Mesodermal cell (in vitro differentiated cells): Measurements from ENCODE around the gene MS4A4A.

Source experiments
- H3K27ac ChIP-seq: 2 replicates; pipeline ENCODE4 v1.7.0; 2013; ENCODE audit warnings: mild to moderate bottlenecking, low read depth, low read length, moderate library complexity; ENCODE audit not compliant: severe bottlenecking
- H3K36me3 ChIP-seq: 2 replicates; pipeline ENCODE4 v1.7.1; 2013; ENCODE audit warnings: mild to moderate bottlenecking, low read length, moderate library complexity; ENCODE audit not compliant: control insufficient read depth, insufficient read depth
- H3K4me1 ChIP-seq: one replicate; pipeline ENCODE4 v1.7.1; 2013; ENCODE audit warnings: mild to moderate bottlenecking, low read length; ENCODE audit not compliant: insufficient read depth, control insufficient read depth, poor library complexity, severe bottlenecking
- H3K4me3 ChIP-seq: 2 replicates; pipeline ENCODE4 v1.7.0; 2013; ENCODE audit warnings: low read length, control low read depth, mild to moderate bottlenecking; ENCODE audit not compliant: insufficient read depth, poor library complexity, severe bottlenecking; ENCODE audit errors: extremely low read depth
- H3K9me3 ChIP-seq: 2 replicates; pipeline ENCODE4 v1.7.1; 2013; ENCODE audit warnings: mild to moderate bottlenecking, low read length, moderate library complexity; ENCODE audit not compliant: control insufficient read depth
- WGBS, 2 experiments: methylation state at CpG; one replicate each; pipeline ENCODE4 v1.1.5; 2013; ENCODE audit warnings: missing lambda C conversion rate in 2 of 2; ENCODE audit not compliant: insufficient coverage in 2 of 2; 5-methylcytosine and 5-hydroxymethylcytosine counted together

The MS4A4A gene

DNA sequence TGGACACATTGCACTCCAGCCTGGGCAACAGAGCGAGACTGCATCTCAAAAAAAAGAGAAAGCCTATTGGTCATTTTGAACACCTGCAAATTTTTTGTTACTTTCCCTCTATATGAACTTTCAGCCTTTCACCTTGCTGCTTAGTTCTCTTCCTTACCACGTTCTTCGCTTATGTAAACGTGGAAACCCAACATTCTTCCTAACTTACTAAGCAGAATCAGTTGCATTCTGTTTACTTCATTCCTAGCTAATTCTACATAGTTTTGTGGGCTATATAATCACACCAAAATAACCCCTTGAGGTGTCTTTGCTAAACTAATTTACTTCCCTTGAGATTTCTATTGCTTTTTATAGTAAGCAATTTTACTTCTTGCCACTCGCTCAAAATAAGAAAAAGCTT is 23.2 kb downstream of the MS4A4A start:
- no peaks in the 10 kb centered on the region for H3K9me3 ChIP-seq
- no peak overlapping the region for H3K4me3 ChIP-seq
- 81 to 88% methylated on average over 4 of the region's 5 CpGs for whole genome bisulfite sequencing, 2 experiments
- H3K4me1 ChIP-seq: peaks cover 25% of the 10 kb centered on the region
- no peaks in the 10 kb centered on the region for H3K36me3 ChIP-seq
- peak overlapping the region; percentile 39 for H3K27ac ChIP-seq

DNA sequence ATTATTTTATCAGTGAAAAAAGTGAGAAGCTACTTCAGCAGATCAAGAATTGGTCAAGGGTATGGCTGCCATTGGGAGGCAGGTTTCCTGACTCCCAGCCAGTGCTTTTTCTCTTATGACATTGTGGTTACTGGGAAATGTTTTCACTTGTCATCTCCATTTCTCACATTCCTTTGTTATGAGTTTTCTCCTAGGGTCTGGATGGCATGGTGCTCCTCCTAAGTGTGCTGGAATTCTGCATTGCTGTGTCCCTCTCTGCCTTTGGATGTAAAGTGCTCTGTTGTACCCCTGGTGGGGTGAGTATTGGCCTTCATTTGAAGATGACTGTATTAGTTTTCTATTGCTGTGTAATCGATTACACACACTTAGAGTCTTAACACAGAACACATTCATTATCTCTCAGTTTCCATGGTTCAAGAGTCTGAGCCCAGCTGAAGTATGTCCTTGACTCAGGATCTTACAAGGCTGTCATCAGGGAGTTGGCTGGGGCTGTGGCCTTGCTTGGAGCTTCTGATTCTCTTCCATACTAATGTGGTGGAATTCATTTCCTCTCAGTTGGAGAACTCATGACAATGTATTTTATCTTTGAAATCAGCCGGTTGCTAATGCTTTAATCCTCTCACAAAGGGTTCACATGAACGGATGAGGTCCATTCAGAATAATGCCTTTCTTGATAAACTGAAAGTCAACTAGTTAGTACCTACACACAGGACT is 25.6 kb downstream of the MS4A4A start:
- peaks cover 25% of the 10 kb centered on the region for H3K4me1 ChIP-seq
- no peaks in the 10 kb centered on the region for H3K9me3 ChIP-seq
- H3K36me3 ChIP-seq: no peaks in the 10 kb centered on the region
- 61 to 69% methylated on average over 2 of the region's 3 CpGs for WGBS, 2 experiments
- H3K27ac ChIP-seq: peak overlapping the region; percentile 73
- no peak overlapping the region for H3K4me3 ChIP-seq

DNA sequence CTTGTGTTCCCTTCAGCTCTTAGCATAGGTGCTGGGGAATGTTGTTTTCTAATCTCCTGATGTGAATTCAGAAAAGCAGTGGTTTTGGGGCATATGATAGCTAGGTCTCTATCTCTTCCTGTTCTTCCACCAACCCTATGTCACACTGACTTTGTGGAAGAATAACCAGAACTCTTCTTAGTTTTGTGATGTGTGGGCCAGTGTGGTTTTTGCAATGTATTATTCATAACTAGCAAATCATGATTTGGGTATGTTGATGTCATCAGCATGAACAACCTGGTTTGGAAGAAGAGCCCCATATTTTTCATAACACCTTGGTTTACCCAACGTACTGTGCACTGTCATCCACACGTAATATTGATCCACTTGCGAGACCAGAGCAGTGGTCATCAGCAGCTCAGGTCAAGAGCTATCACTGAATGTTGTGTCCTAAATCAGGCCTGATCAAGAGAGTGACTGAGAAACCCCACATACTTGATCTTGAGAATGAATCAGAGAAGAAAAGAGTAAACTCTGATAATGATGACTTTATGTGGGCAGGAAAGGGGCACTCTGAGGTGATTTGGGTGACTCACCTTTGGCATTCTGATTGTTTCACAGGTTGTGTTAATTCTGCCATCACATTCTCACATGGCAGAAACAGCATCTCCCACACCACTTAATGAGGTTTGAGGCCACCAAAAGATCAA is 27.2 kb downstream of the MS4A4A start:
- peaks cover 25% of the 10 kb centered on the region for H3K4me1 ChIP-seq
- WGBS, 2 experiments: 100% methylated on average over 3 of the region's 3 CpGs; no CpG with 5 or more reads in 1 of the 2 experiments
- no peak overlapping the region for H3K4me3 ChIP-seq
- H3K36me3 ChIP-seq: no peaks in the 10 kb centered on the region
- H3K27ac ChIP-seq: no peak overlapping the region
- no peaks in the 10 kb centered on the region for H3K9me3 ChIP-seq

DNA sequence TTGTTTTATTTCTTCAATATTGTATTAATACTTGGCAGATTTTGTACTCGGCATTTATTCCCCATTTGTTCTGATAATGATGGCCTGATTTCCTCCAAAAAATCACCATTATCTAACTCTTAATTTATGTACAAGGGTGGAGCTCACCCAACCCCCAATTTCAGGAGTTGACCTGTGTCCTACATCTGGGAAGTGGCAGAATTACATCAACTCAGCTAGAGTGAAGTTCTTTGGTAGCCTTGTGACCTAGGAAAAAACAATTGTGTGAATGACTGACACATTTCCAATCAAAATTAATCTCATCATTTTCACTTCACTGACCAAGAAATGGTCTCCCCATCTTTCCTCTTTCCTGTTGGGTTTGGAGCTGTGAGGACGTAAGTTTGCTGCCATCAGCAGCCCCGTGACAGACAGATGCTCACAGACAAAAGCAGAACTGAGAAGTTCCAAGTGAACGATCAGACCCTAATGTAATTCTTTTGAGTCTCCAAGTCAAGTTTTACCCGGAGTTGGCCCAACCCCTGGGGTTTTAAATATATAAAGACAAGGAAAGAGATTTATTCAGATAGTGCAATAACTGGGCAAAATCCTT is 30.0 kb downstream of the MS4A4A start:
- Histone ChIP-seq H3K36me3 (no peaks in the 10 kb centered on the region), H3K9me3 (no peaks in the 10 kb centered on the region), H3K4me1 (peaks cover 19% of the 10 kb centered on the region), H3K27ac (no peak overlapping the region), H3K4me3 (no peak overlapping the region)
- WGBS, 2 experiments: 100% methylated on average over 1 of the region's 5 CpGs; no CpG with 5 or more reads in 1 of the 2 experiments

DNA sequence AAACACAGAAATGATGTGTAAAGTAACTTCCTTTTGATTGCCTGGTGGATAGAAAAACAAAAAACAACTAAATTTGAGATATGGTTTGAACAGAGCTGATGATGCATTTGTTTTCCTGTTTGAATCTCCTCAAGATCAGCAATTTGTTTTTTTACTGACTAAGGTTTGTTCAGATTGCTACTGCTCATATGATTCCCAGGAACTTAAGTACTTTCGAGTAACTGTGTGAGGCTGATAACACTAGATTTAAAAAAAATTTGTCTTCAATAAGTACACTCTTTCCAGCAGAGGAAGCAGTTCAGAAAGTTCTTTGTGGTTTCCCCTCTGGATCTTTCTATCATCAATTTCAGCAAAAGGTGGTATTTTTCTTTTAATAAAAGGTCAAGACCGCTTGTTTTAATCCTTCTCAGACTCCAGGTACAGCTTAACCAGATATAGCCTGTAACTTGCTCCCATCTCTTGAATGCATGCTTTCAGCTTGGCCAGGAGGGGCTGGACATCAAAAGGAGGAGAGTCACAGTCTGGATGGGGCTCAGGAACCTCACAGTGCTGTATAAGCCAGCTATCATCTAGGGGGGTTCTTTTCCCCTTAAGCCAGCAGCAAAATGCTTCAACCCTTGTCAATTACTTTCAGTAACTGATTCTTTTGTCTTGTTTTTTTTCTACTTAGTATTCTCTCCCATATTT is 34.3 kb downstream of the MS4A4A start:
- 100% methylated on average over 1 of the region's 2 CpGs; no CpG with 5 or more reads in 1 of the 2 experiments for WGBS, 2 experiments

DNA sequence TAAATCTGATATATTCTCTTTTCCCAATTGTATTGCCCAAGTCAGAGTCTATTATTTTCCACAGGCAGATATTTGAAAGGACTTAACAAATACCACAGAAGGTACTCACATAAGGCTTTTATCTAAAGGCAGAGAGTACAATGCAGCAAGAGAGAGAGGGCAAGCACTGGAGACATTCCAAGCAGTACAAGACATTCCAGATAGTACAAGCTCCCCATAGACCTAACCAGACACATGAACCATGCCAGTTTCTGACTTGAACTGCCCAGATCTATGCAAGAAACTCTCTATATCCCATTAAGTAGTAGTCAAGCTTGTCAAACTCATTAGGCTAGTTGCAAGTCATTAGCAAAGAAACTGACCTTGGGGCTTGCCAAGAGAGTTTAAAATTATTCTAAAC is 35.4 kb downstream of the MS4A4A start:
- no peaks in the 10 kb centered on the region for H3K36me3 ChIP-seq
- no peak overlapping the region for H3K27ac ChIP-seq
- H3K9me3 ChIP-seq: no peaks in the 10 kb centered on the region
- peaks cover 6% of the 10 kb centered on the region for H3K4me1 ChIP-seq
- no peak overlapping the region for H3K4me3 ChIP-seq

More for the DNA sequence above, 34.3 kb downstream of the MS4A4A start:
- no peak overlapping the region for H3K4me3 ChIP-seq
- peak overlapping the region; percentile 41 for H3K27ac ChIP-seq
- H3K9me3 ChIP-seq: no peaks in the 10 kb centered on the region
- no peaks in the 10 kb centered on the region for H3K36me3 ChIP-seq
- peaks cover 6% of the 10 kb centered on the region for H3K4me1 ChIP-seq

DNA sequence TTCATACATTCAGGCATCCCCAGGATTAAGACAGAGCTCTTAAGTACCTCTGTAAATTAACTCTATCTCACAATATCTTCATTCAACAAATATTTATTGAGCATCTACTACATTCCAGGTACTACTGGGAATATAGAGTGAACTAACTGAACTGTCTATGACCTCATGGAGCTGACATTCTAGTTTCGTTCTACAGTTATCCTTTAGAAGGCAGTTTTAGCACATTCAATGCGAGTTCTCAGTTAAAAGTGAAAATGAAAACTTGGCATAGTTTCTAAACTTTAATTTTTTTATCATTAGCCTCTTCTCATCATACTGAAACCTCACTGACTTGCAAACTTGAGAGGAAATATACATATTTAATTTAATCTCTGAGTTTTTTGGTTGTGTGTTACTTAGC is 35.9 kb downstream of the MS4A4A start:
- Histone ChIP-seq H3K4me1 (peaks cover 6% of the 10 kb centered on the region), H3K27ac (no peak overlapping the region)
- WGBS, 2 experiments: no CpG with 5 or more reads among the region's 2 CpGs

DNA sequence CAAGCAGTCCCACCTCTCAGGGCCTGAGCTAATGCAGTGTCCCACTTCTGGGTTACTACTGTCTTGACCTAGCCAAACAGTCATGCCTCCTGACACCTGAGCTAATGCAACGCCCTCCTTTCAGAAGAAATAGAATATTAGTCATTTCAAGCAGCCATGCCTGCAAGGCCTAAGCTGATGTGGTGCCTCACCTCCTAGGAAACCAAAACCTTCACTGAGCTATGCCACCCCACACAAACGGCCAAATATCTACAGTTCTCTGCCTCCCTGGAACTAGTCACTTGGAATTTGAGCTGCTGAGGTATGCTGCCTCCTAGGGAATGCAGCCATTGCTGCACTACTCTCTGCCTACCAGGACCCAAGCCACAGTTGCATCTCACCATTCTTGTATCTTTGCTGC is 38.3 kb downstream of the MS4A4A start:
- 63 to 90% methylated on average over 2 of the region's 2 CpGs for WGBS, 2 experiments
- Histone ChIP-seq H3K9me3 (no peaks in the 10 kb centered on the region), H3K4me1 (peaks cover 6% of the 10 kb centered on the region), H3K4me3 (no peak overlapping the region), H3K36me3 (no peaks in the 10 kb centered on the region), H3K27ac (no peak overlapping the region)

More for the DNA sequence above, 35.9 kb downstream of the MS4A4A start:
- no peaks in the 10 kb centered on the region for H3K9me3 ChIP-seq
- no peaks in the 10 kb centered on the region for H3K36me3 ChIP-seq
- H3K4me3 ChIP-seq: no peak overlapping the region

DNA sequence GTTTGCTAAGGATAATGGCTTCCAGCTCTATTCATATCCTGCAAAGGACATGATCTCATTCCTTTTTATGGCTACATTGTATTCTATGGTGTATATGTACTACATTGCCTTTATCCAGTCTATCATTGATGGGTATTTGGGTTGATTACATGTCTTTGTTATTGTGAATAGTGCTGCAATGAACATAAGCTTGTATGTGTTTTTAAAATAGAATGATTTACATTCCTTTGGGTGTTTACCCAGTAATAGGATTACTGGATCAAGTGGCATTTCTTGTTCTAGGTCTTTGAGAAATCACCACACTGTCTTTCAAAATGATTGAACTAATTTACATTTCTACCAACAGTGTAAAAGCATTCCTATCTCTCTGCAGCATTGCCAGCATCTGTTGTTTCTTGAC is 40.6 kb downstream of the MS4A4A start:
- Histone ChIP-seq H3K36me3 (no peaks in the 10 kb centered on the region), H3K27ac (no peak overlapping the region), H3K9me3 (no peaks in the 10 kb centered on the region), H3K4me3 (no peak overlapping the region), H3K4me1 (no peaks in the 10 kb centered on the region)

DNA sequence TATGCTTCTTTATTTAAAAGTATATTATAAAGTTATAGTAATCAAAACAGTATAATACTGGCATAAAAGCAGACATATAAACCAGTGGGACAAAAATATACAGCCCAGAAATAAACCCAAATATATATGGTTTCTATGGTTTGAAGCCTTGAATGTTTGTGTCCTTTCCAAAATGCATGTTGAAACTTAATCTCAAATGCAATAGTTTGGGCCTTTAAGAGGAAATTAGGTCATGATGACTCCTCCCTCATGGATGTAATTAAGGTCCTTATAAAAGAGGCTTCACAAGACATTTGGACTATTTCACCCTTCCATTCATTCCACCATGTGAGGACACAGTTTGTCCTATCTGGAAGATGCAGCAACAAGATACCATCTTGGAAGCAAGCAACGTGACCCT is 46.5 kb downstream of the MS4A4A start, which contains the start of gene MS4A6E:
Gene MS4A6E (plus strand): TSS at position 301 of the 400 bp plus-strand sequence. CDS start 7,641 bp downstream, outside the sequence.
- H3K4me1 ChIP-seq: no peaks in the 10 kb centered on the region
- peaks cover 8% of the 10 kb centered on the region for H3K9me3 ChIP-seq
- no peak within 1 kb of the TSS for H3K4me3 ChIP-seq
- WGBS, 2 experiments: 14% methylated on average over 1 of the region's 1 CpG; no CpG with 5 or more reads in 1 of the 2 experiments
- no peak within 1 kb of the TSS for H3K27ac ChIP-seq
- no peaks in the 10 kb centered on the region for H3K36me3 ChIP-seq
